HG02763 (cell line): ENCODE measurements around the gene TRIM44.

Experiments
- ATAC-seq: cut with Tn5 transposase; IDR thresholded peaks from one replicate; pipeline ENCODE4 v1.9.1; 2021; ENCODE audit warnings: mild to moderate bottlenecking, moderate library complexity; ENCODE audit not compliant: unreplicated experiment

The TRIM44 gene

GRCh38 chr11:35671396-35672127 is 9.0 kb downstream of the TRIM44 start:
- no peak for ATAC-seq

GRCh38 chr11:35672608-35673007 is 10.0 kb downstream of the TRIM44 start:
- no peak for ATAC-seq

DNA sequence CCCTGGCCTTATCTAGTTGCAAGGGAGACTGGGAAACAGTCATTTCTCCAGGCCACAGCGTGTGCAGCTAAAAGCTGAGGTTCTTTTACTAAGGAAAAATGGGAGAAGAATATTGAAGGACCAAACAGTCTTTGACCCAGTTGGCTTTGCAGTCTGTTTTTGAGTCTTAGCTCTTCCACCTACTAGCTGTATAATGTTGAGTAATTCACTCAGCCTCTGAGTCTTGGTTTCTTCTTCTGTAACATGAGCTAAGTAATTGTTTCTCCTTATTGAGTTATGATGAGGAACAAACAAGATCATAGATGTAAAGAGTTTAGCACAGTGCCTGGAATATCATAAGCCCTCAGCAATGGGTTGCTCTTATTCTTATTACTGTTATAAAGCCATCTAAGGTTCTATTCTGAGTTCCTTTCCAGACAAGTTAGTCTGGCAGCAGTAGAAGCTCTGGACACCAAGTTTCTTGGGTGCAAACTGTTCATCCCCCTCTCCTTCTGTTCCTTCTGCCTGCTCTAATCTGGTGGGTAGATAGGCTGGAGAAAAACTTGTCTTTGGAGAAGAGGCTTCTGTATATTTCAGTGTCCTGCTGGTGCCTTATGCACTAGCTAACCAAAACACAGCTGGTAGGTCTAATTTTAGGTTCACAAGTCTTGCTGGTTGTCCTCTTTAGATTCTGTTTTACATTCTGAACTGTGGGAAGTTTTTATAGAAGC is 13.5 kb downstream of the TRIM44 start:
- peak; percentile 72 for ATAC-seq

GRCh38 chr11:35676611-35676965 is 14.0 kb downstream of the TRIM44 start:
- no peak for ATAC-seq

GRCh38 chr11:35677904-35678303 is 15.3 kb downstream of the TRIM44 start:
- ATAC-seq, result no peak

GRCh38 chr11:35678471-35678870 is 15.9 kb downstream of the TRIM44 start:
- no peak for ATAC-seq

GRCh38 chr11:35678975-35679374 is 16.4 kb downstream of the TRIM44 start:
- no peak for ATAC-seq

- ATAC-seq, result no peak
Observed at GRCh38 chr11:35680506-35680905, 17.9 kb downstream of the TRIM44 start.

DNA sequence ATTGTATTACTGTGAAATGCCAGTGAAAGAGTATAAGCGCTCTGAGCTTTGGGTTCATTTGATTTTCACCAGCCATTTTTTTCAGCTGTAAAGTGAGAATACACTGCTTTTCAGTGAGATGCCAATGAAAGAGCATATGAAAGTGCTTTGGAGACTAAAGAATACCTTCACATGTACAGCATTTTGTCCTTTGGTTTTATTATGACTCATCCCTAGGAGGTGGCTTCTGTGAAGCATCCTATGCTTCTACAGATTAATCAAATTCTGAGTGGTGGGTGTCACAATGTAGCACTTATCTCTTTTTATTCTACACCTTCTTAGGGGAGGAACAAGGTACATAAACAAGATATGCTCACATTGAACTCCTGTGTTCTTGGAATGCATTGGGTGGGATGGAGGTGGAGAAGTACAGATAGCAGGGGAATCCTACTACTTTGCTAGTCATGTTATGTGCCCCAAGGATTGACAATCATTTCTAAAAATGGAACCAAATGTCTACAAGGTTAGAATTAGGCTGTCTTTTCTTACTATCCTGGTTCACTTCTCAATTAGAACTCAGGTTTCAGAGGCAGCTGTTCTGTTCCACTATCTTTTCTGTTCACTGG is 18.7 kb downstream of the TRIM44 start:
- ATAC-seq, result no peak

DNA sequence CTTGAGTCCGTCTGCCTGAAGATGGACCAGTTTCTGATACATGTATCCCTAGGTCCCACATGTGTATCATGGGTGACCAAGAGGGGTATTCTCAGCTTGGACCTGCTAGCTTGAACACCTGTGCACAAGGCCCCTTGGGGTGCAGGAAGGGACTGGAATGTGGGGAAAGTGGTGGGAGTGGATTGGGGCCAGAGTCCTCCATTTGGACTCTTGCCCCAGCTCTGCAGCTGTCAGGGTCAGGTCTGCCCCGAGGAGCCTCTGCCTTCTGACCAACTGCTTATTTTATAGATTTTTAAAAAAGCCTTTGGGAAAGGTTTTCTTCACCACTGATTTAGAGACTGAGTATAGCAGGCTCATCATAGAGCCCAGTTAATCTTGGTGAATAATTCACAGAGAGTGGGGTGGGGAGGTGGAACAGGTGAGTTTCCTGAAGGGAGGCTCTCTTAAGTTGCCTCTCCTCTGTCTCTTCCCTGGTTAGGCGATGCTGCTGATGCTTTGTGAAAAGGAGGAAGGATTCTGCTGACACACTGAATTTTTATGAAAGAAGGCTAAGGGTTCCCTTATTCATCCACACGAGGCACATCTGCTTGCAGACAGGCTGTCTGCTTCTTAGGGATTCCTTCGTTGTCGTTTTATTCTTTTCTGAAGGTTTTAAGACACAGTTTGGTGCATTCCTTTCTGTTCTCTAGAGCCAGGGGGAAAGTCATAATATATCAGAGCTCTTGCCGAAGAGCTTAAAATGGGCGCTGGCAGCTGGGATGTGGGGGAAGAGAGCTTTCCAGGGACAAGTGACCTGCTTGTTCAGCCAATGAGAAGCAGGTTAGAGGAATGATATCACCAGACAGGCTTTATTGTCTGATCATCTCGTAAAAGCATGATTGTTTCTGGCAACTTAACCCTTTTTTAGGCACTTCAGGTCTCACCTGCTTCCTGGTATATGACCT is 19.9 kb downstream of the TRIM44 start:
- no peak for ATAC-seq

DNA sequence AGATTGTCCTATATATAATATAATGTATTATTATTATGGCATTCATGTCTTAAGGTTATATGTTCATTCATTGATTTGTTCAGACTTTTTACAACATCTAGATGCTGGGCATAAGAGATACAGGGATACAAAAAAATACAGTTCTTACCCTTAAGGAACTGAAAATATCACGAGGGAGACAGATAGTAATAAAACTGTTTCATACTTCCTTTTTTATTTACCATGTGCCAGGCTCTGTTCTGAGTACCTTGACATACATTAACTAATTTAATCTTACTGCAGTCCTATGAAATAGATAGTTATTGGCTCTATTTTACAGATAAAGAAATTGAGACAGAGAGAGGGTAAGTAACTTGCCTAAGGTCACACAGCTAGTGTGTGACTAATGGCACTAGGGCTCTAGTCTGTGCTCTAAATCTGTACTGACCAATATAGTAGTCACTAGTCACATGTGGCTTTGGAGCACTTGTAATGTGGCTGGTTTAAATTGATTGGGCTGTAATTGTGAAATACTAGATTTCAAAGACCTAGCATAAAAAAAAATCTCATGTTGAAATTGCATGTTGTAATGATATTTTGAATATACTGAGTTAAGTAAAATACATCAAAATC is 21.3 kb downstream of the TRIM44 start:
- peak; percentile 57 for ATAC-seq

GRCh38 chr11:35688023-35688422 is 25.4 kb downstream of the TRIM44 start:
- no peak for ATAC-seq

DNA sequence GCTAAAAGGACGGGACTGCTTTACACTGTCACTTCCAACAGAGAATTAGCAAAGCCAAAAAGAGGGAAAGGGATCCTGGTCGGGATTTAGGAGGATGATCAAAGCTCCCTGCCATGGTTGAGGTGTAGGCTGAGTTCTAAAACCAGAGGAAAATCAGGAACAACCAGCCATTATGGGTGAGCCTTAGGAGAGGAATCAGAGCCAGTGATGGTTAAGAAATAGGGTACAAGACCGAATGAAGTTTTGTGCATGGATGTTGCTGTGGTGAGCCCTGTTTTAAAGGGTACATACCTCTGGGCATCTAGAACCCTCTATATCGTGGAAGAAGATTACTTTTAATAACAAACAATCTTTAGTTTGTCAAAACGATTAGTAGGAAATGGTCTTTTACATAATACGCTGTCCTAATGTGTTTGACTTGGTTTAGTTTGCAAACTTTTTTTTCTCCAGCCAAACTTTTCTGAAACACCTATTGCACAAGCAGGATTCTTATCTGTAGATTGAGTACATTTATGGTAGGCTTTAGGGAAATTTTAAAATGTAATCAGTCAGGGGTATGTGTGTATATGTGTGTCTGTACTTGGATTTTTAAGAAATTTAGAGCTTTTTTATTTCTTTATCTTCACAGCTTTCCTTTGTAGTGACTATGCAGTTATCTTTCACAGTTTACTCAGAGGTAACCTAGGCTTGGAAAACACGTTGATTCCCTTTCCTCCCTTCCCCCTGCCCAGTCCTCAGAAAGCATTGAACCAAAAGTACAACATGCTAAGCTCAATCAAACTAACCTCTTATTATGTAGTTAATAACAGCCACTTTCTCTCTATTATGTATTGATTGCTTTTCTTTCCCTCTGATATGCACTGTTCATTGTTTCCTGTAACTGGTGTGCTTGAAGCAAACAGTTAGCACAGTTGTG is 26.8 kb downstream of the TRIM44 start:
- ATAC-seq, result no peak

GRCh38 chr11:35702126-35702525 is 39.6 kb downstream of the TRIM44 start:
- no peak for ATAC-seq

- no peak for ATAC-seq
Observed at GRCh38 chr11:35709376-35709775, 46.8 kb downstream of the TRIM44 start.

GRCh38 chr11:35711173-35711910 is 48.8 kb downstream of the TRIM44 start:
- no peak for ATAC-seq

- no peak for ATAC-seq
Observed at GRCh38 chr11:35711924-35712323, 49.3 kb downstream of the TRIM44 start.

GRCh38 chr11:35712533-35712932 is 50.0 kb downstream of the TRIM44 start:
- no peak for ATAC-seq
